HG03103 (cell line): Measurements from ENCODE around the gene FGF4.

Experiments
- ATAC-seq: cut with Tn5 transposase; IDR thresholded peaks from one replicate; pipeline ENCODE4 v1.9.1; 2021; ENCODE audit warnings: low read depth; ENCODE audit not compliant: unreplicated experiment

Gene FGF4

GRCh38 chr11:69730500-69730899 lies 44.6 kb downstream of the FGF4 start:
- ATAC-seq, result no peak

- no peak for ATAC-seq
Measured at GRCh38 chr11:69729252-69729651, 45.9 kb downstream of the FGF4 start.

- no peak for ATAC-seq
Measured at GRCh38 chr11:69727266-69727665, 47.9 kb downstream of the FGF4 start.

- no peak for ATAC-seq
Measured at GRCh38 chr11:69726481-69726880, 48.7 kb downstream of the FGF4 start.

- ATAC-seq, result no peak
Measured at GRCh38 chr11:69726019-69726418, 49.1 kb downstream of the FGF4 start.

- no peak for ATAC-seq
Measured at GRCh38 chr11:69721745-69722144, 53.4 kb downstream of the FGF4 start.

- no peak for ATAC-seq
Measured at GRCh38 chr11:69721106-69721505, 54.0 kb downstream of the FGF4 start.
